ENCODE data around the gene AIF1L. TPM values are rescaled to one million over a fixed set of nuclear protein-coding genes. Genes with fewer than 3 reads are reported as not detected.
A peak's percentile ranks its signal among the peaks of the same experiment; 100 is the strongest.
"Not testable (repeated sequence)": the region's sequence is repeated elsewhere in the genome, so short reads cannot be mapped to it uniquely, and the experiment has no call there.

AIF1L gene
- polyA plus RNA-seq, 1 donor, result 347 TPM

DNA sequence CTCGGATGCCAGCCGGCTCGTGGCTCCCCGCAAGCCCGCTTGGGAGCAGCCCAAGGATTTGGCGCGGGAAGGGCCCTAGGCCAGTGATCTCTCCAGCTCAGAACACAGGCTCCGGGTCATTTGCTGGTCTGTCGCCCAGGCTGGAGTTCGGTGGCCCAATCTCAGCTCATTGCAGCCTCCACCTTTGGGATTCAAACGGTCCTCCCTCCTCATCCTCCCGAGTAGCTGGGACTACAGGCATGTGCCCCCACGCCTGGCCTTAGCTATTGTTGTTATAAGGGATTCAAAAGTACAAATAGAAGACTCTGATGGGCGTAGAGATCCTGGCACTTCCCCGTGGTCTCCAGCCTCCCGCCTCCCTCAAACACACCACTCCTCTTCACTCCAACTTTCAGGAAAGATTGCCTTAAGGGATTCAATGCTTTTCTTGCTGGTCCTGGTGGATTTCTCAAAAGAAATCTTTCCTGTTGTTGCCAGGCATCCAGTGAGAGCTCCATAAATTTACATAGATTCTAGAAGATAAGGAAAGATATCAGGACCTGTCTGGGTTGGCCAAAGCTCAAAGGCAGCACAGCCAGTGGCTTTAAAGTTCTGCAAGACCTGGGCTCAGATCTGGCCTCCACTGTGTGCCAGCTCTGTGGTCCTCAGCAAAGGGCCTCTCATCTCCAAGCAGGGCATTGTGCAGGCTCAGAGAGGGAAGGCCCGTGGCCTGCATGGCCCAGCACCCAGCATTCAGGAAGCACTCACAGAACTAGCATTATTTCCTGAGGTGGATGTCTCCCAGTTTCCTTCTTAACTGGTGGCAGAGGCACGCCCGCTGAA, 1.0 kb downstream of the AIF1L start:
- no peak for DNase-seq

GRCh38 chr9:131097948-131098278, 1.6 kb downstream of the AIF1L start:
- no peak for DNase-seq

DNA sequence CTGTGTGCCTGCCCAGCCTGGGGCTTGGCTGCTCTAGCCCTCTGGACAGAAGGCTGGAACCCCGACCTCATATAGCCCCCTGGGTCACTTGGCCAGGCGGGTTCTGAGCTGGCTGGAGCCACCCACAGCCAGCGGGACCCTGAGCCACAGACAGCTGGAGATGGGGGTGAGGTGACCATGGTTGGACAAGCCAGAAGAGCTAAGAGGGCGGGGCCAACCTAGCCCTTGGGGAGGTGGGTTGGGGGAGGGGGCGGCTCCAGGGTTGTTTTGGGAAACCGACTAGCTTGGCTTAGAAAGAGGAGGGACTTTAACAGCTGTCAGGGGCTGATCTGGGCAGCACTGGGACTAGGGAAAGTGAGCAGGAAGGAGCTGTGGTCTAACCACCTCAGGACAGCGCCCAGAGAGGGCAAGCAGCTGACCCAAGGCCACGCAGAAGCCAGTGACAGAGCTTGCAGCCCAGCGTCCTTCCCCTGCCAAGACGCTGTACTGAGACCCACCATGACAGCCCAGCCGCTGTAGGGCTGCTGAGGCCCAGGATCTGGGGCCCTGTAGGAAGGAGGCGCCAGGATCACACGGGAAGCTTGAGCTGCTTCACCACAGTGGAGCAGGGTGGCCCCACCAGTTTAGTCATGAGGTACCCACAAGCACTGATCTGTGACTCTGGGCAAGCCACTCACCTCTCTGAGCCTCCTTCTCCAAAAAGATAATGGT, 2.2 kb downstream of the AIF1L start:
- DNase-seq, result no peak

DNA sequence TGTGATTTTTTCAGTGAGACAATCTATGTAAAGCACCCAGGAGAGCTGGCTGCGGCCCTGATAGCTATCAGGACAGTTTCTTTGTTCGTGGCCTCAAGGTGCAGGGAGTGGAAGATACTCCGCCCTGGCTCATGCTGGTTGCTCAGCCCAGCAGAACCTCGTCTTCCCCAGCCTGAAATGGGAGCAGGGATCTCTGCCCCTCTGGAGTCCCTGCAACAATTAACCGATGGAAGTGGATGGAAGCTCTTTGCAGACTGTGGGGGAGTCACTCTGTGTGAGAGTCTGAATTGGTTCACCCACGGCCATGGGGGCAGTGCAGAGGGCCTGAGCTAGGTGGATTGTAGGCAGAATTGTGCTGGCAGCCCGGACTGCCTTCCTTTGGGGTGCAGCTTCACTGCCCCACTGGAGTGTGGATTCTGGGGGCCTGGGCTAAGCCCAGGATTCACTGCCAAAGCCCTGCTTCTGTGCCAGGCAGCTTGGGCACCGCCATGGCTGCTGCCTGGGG, 2.8 kb downstream of the AIF1L start:
- no peak for DNase-seq

DNA sequence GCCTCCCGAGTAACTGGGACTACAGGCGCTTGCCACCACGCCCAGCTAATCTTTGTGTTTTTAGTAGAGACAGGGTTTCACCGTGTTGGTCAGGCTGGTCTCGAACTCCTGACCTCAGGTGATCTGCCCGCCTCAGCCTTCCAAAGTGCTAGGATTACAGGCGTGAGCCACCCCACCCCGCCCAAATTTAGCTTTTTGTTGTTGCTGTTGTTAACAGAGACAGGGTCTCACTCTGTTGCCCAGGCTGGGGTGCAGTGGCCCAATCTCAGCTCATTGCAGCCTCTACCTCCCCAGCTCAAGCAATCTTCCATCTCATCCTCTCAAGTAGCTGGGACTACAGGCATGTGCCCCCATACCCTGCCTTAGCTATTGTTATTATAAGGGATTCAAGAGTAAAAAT, 3.5 kb downstream of the AIF1L start:
- DNase-seq, result not testable (repeated sequence)

GRCh38 chr9:131100445-131100844, 4.1 kb downstream of the AIF1L start:
- DNase-seq, result peak; percentile 83

- no peak for DNase-seq
Measured at GRCh38 chr9:131101207-131101964, 5.1 kb downstream of the AIF1L start.

GRCh38 chr9:131103024-131103423, 6.7 kb downstream of the AIF1L start:
- no peak for DNase-seq

- no peak for DNase-seq
Measured at GRCh38 chr9:131103535-131103934, 7.2 kb downstream of the AIF1L start.

- DNase-seq, result no peak
Measured at GRCh38 chr9:131104016-131104740, 7.8 kb downstream of the AIF1L start.

DNA sequence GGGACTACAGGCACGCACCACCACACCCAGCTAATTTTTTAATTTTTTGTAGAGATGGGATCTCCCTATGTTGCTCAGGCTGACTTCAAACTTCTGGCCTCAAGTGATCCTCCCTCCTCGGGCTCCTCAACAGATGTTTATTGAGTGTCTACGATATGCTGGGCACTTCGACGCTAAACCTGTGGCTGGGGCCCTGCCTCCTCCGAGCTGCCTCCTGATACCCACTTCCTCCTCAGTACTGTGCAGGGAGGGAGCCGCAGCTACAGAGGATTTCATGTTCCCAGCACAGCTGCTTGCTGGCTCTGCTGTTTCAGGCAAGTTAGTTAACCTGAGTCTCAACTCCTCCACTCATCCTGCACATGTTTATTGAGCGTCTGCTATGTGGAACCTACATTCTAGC, 9.6 kb downstream of the AIF1L start:
- no peak for DNase-seq

- DNase-seq, result no peak
Measured at GRCh38 chr9:131107760-131108159, 11.4 kb downstream of the AIF1L start.

GRCh38 chr9:131111186-131111853, 15.0 kb downstream of the AIF1L start:
- no peak for DNase-seq

DNA sequence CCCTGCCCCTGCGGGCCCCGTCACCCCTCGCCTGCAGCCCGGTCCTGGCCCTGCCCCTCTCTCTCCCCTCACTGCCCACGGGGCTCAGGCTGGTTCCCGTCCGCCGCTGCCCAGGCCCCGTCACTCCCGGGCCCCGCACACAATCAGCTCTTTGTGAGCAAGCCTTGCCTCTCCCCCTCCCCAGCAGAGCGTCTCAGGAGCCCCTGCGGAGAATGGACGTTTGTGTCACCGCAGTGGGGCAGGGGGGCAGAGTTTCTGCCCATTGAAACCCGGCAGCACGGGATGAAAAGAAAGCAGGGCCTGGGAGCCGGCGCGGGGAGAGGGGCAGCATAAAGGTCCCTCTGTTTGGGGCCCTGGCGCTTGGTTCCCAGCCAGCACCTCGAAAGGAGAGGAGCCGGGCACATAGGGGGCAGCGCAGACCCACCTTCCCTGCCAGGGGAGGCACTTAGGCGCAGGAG, 15.6 kb downstream of the AIF1L start:
- DNase-seq, result no peak

DNA sequence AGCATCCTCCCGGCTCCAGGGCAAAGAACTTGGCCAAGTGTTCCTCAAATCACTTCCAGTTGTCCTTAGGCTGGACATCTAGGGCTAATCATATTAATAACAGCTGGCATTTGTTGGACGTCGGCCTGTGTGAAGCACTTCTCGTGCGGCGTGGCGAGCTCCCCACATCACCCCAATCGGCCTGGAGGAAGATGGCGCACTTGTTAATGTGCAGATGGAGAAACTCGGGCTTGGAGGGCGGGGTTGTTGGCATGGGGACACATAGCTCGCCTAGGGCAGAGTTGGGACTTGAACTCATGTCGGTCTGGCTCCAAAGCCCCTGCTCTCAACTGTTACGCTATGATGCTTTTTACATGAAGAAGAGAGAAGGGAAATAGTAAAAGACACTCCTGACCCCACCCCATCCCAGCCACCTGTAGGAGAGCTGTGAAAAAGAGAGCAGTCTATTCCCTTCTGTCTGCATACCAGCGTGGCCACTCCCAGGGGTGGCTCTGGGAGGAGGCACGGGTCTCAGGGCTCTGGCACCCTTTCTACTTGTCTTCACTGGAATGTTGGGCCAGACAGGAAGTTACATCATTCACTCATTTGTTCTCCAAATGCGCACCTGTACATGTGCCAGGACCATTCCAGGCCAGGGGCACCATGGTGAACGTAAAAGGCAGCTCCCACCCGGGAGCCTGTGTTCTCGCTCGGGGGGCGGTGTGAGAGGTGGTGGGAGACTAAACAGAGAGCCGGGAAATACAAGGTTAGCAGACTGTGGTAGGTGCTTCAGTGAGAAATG, 16.2 kb downstream of the AIF1L start:
- no peak for DNase-seq

GRCh38 chr9:131113655-131114054, 17.3 kb downstream of the AIF1L start:
- no peak for DNase-seq

DNA sequence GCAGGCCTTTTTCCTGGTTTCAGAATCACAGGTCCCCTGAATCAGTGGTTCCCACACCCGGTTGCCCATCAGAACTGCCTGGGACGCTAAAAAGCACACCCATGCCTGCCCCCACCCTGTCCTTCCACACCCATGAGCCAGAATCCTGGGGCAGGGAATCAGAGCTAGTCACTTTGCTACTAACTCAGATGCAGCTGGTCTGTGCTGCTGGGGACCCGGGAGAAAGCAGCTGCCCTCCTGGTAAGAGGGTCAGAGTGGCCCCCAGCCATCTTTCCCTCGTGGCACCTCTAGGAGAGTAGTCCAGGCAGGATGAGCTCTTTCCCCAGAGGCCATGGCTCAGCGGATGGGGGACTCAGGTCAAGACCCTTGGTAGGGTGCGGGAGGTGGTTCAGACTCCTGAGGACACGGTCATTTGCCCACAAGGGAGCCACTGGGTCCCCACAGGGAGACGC, 17.8 kb downstream of the AIF1L start:
- DNase-seq, result no peak

- not testable (repeated sequence) for DNase-seq
Measured at GRCh38 chr9:131115360-131115742, 19.0 kb downstream of the AIF1L start.

- DNase-seq, result no peak
Measured at GRCh38 chr9:131116281-131117120, 20.2 kb downstream of the AIF1L start.
